HCT116 (cell line): Measurements from ENCODE around the gene SFRP2. TPM values are rescaled to one million over a fixed set of nuclear protein-coding genes. Genes with fewer than 3 reads are reported as not detected.

ENCODE experiments used
- ATAC-seq: fragments of 200-7000 bp; cut with Tn5 transposase; 2 replicates; pipeline ENCODE4 v1.9.1; 2020; ENCODE audit warnings: mild to moderate bottlenecking, moderate library complexity
- BruUV-seq: library from RNA; stranded (reverse); fragments of 400-500 nt; replicated peaks from 2 replicates; lab custom pipeline; 2021; lab: Mats Ljungman, UMichigan
- CTCF ChIA-PET: fragments of 300-600 bp; sonication (Branson Sonifier 250); formaldehyde crosslinking; loops from one replicate; lab custom pipeline; 2021; ENCODE audit warnings: antibody characterized with exemption; lab: Charles Lee
- POLR2A ChIA-PET: fragments of 300-600, 350-600 bp; sonication (Branson Sonifier 250); formaldehyde crosslinking; loops from one replicate; lab custom pipeline; 2021; ENCODE audit warnings: antibody characterized with exemption; lab: Charles Lee
- RAD21 ChIA-PET, 2 experiments: fragments of 300-600 bp; sonication (Branson Sonifier 250); formaldehyde crosslinking; loops; one replicate each; lab custom pipeline; 2023; ENCODE audit warnings: low total read pairs in 2 of 2; ENCODE audit not compliant: uncharacterized antibody in 2 of 2, unreplicated experiment in 2 of 2, low non-redundant PET in 1 of 2; lab: Charles Lee
- DNase-seq: peaks from one replicate; pipeline ENCODE4 v3.0.0-alpha.2; 2010; ENCODE audit warnings: low read depth, low spot score
- H2AFZ ChIP-seq: fragments of 200-600 bp; shearing (Covaris generic), sonication (generic); 2 replicates; pipeline ENCODE4 v1.6.1; 2017; ENCODE audit warnings: low read depth, mixed run types, mixed read lengths, antibody characterized with exemption, low read length; ENCODE audit not compliant: poor library complexity, severe bottlenecking
- H3K27ac ChIP-seq: 2 replicates; pipeline ENCODE4 v1.5.1; 2012; ENCODE audit warnings: low read depth, low read length
- H3K27me3 ChIP-seq: fragments of 200-600 bp; sonication (generic); 2 replicates; pipeline ENCODE4 v1.6.1; 2016; ENCODE audit warnings: mixed run types, low read length, mixed read lengths; ENCODE audit not compliant: insufficient read depth
- H3K36me3 ChIP-seq, 2 experiments: fragments of 200-500 bp in 1 of 2; fragments of 200-600 bp in 1 of 2; sonication (Bioruptor generic) in 1 of 2; sonication (generic) in 1 of 2; 2 replicates each; pipeline versions ENCODE4 v1.5.1 to v1.6.1; 2014 to 2016; ENCODE audit warnings: low read length in 2 of 2, inconsistent platforms in 1 of 2, mixed read lengths in 1 of 2, mixed run types in 1 of 2; ENCODE audit not compliant: insufficient read depth in 2 of 2, control insufficient read depth in 1 of 2
- H3K4me1 ChIP-seq, 2 experiments: fragments of 200-600 bp in 1 of 2; sonication (generic) in 1 of 2; 2 replicates each; pipeline versions ENCODE4 v1.5.1 to v1.6.1; 2012 to 2017; ENCODE audit warnings: low read length in 2 of 2, inconsistent platforms in 1 of 2, mild to moderate bottlenecking in 1 of 2, mixed read lengths in 1 of 2, mixed run types in 1 of 2, moderate library complexity in 1 of 2; ENCODE audit not compliant: insufficient read depth in 2 of 2, control insufficient read depth in 1 of 2
- H3K4me2 ChIP-seq: fragments of 200-600 bp; sonication (generic); 2 replicates; pipeline ENCODE4 v1.6.1; 2017; ENCODE audit warnings: mixed run types, low read length, mixed read lengths
- H3K4me3 ChIP-seq, 2 experiments: fragments of 200-600 bp in 1 of 2; sonication (generic) in 1 of 2; replicated peaks in 1 of 2; 2 replicates each; pipeline ENCODE4 v1.5.1; 2011 to 2016; ENCODE audit warnings: low read length in 2 of 2, control low read depth in 1 of 2, low read depth in 1 of 2, mild to moderate bottlenecking in 1 of 2, mixed read lengths in 1 of 2, mixed run types in 1 of 2
- H3K79me2 ChIP-seq: fragments of 200-600 bp; sonication (generic); 2 replicates; pipeline ENCODE4 v1.6.1; 2017; ENCODE audit warnings: mild to moderate bottlenecking, mixed run types, low read length, moderate library complexity, mixed read lengths; ENCODE audit not compliant: insufficient read depth
- H3K9ac ChIP-seq: fragments of 200-600 bp; sonication (generic); 2 replicates; pipeline ENCODE4 v1.6.1; 2016; ENCODE audit warnings: low read length, mixed read lengths
- H3K9me2 ChIP-seq: fragments of 200-600 bp; sonication (generic), shearing (Covaris generic); 2 replicates; pipeline ENCODE4 v1.6.1; 2017; ENCODE audit warnings: mixed run types, mild to moderate bottlenecking, moderate library complexity; ENCODE audit not compliant: insufficient read depth
- H3K9me3 ChIP-seq, 2 experiments: fragments of 200-500 bp in 1 of 2; fragments of 200-600 bp in 1 of 2; sonication (Bioruptor generic) in 1 of 2; sonication (generic) in 1 of 2; 2 replicates each; pipeline ENCODE4 v1.6.1; 2014 to 2017; ENCODE audit warnings: low read length in 2 of 2, mixed read lengths in 2 of 2, inconsistent platforms in 1 of 2, low read depth in 1 of 2, mild to moderate bottlenecking in 1 of 2, mixed run types in 1 of 2, moderate library complexity in 1 of 2; ENCODE audit not compliant: control insufficient read depth in 1 of 2, insufficient read depth in 1 of 2
- H4K20me1 ChIP-seq: fragments of 200-600 bp; sonication (generic), shearing (Covaris generic); 2 replicates; pipeline ENCODE4 v1.6.1; 2017; ENCODE audit warnings: mixed run types, mild to moderate bottlenecking, moderate library complexity; ENCODE audit not compliant: insufficient read depth
- EZH2phosphoT487 ChIP-seq: fragments of 200-600 bp; IDR thresholded peaks from 2 replicates; pipeline ENCODE4 v1.6.1; 2018; ENCODE audit warnings: antibody characterized with exemption, borderline replicate concordance
- POLR2A ChIP-seq: IDR thresholded peaks from 2 replicates; pipeline ENCODE4 v1.7.0; 2011; ENCODE audit warnings: borderline replicate concordance; ENCODE audit not compliant: insufficient read depth, insufficient read length; ENCODE audit errors: extremely low read depth
- POLR2AphosphoS5 ChIP-seq: IDR thresholded peaks from 2 replicates; pipeline ENCODE4 v1.6.1; 2011; ENCODE audit warnings: mild to moderate bottlenecking, low read depth, low read length, moderate library complexity
- SP1 ChIP-seq: IDR thresholded peaks from 2 replicates; pipeline ENCODE4 v1.6.1; 2012; ENCODE audit warnings: low read depth
- TCF7L2 ChIP-seq: IDR thresholded peaks from 2 replicates; pipeline ENCODE4 v1.7.0; 2011; ENCODE audit warnings: borderline replicate concordance, inconsistent platforms; ENCODE audit not compliant: insufficient read depth, insufficient read length; ENCODE audit errors: extremely low read depth
- ZNF274 ChIP-seq: fragments of 200-500 bp; sonication (Bioruptor generic); IDR thresholded peaks from 2 replicates; pipeline ENCODE4 v1.6.1; 2014; ENCODE audit warnings: mild to moderate bottlenecking, low read depth, low read length, inconsistent platforms
- intact Hi-C: fragments of 100-400 bp; cut with micrococcal nuclease; formaldehyde crosslinking; loops from 2 replicates; pipeline ENCODE4 v1.10.0; 2022
- total RNA-seq: library from RNA; stranded (reverse); gene quantifications from one replicate; pipeline ENCODE4 v1.2.1, GENCODE V29; 2021; ENCODE audit not compliant: unreplicated experiment
- TF ChIP-seq, protein P1 (sequence below): IDR thresholded peaks from 2 replicates; pipeline ENCODE4 v1.6.1; 2012
- TF ChIP-seq, protein P2 (sequence below): IDR thresholded peaks from 2 replicates; pipeline ENCODE4 v1.6.1; 2012; ENCODE audit warnings: low read depth

Gene SFRP2
- total RNA-seq, 1 experiment from 2014 or later: 0.22 TPM

DNA sequence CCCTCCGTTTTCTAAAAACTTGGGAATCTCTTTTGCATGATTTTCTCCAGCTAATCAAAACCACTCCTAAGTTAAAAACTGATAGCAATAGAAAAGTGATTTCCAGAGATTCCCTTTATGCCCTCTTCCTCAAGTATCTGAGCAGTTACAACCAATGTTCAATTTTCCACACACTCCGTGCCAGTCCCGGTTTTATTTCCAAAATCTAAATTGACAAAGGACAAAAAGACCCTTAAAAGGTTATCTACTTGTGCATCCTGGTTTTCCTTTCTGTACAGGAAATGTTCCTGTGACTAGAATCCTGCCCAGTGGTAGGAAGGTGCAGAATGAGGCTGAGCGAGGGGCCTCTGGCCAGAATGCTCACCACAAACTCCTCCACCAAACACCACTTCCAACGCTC lies 1.3 kb downstream of the SFRP2 start:
- no peaks in the 10 kb centered on the region for H3K9me2 ChIP-seq
- DNase-seq: no peak
- POLR2A ChIA-PET: no interaction called here
- CTCF ChIA-PET: interaction anchor here (2.5 kb wide), 1 partner anchor 262 kb away, joined by 21 read pairs; no protein-coding TSS in a partner anchor
- H3K9ac ChIP-seq: no peak overlapping the region
- no peaks in the 10 kb centered on the region for H3K4me1 ChIP-seq
- no peaks in the 10 kb centered on the region for H4K20me1 ChIP-seq
- no peaks in the 10 kb centered on the region for H3K9me3 ChIP-seq
- no peak overlapping the region for H2AFZ ChIP-seq
- H3K36me3 ChIP-seq: no peaks in the 10 kb centered on the region
- no peak for ATAC-seq
- no peak overlapping the region for H3K4me2 ChIP-seq
- RAD21 ChIA-PET: no interaction called here
- peaks cover 7% of the 10 kb centered on the region; the same call in 1 of the 2 replicates for H3K27me3 ChIP-seq
- no peak overlapping the region for H3K4me3 ChIP-seq
- intact Hi-C loops: loop anchor here (5.0 kb wide), 2 partner anchors 235 to 720 kb away; no protein-coding TSS in a partner anchor
- no TSS peak for BruUV-seq
- H3K79me2 ChIP-seq: no peaks in the 10 kb centered on the region
- TF ChIP-seq SP1: no peak
- TF ChIP-seq ZNF274: no peak
- TF ChIP-seq POLR2A: no peak
- TF ChIP-seq EZH2phosphoT487: no peak
- TF ChIP-seq, protein P1, sequence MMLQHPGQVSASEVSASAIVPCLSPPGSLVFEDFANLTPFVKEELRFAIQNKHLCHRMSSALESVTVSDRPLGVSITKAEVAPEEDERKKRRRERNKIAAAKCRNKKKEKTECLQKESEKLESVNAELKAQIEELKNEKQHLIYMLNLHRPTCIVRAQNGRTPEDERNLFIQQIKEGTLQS: no peak
- no peak for TF ChIP-seq TCF7L2
- TF ChIP-seq, protein P2, sequence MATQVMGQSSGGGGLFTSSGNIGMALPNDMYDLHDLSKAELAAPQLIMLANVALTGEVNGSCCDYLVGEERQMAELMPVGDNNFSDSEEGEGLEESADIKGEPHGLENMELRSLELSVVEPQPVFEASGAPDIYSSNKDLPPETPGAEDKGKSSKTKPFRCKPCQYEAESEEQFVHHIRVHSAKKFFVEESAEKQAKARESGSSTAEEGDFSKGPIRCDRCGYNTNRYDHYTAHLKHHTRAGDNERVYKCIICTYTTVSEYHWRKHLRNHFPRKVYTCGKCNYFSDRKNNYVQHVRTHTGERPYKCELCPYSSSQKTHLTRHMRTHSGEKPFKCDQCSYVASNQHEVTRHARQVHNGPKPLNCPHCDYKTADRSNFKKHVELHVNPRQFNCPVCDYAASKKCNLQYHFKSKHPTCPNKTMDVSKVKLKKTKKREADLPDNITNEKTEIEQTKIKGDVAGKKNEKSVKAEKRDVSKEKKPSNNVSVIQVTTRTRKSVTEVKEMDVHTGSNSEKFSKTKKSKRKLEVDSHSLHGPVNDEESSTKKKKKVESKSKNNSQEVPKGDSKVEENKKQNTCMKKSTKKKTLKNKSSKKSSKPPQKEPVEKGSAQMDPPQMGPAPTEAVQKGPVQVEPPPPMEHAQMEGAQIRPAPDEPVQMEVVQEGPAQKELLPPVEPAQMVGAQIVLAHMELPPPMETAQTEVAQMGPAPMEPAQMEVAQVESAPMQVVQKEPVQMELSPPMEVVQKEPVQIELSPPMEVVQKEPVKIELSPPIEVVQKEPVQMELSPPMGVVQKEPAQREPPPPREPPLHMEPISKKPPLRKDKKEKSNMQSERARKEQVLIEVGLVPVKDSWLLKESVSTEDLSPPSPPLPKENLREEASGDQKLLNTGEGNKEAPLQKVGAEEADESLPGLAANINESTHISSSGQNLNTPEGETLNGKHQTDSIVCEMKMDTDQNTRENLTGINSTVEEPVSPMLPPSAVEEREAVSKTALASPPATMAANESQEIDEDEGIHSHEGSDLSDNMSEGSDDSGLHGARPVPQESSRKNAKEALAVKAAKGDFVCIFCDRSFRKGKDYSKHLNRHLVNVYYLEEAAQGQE: no peak
- no peak for TF ChIP-seq POLR2AphosphoS5
- TF ChIP-seq, all 23 proteins: peak for 0
- no peak overlapping the region for H3K27ac ChIP-seq
